A549 (cell line): ENCODE data around the gene LRRC4C. TPM values are rescaled to one million over a fixed set of nuclear protein-coding genes. Genes with fewer than 3 reads are reported as not detected.

Source experiments
- ATAC-seq, 2 experiments: fragments of 200-7000 bp in 1 of 2; fragments of >200 bp in 1 of 2; cut with Nextera tagmentation in 1 of 2; cut with Tn5 transposase in 1 of 2; 3 replicates each; pipeline versions ENCODE4 v1.8.0 to v1.9.1; 2018 to 2020; ENCODE audit warnings: mild to moderate bottlenecking in 1 of 2, moderate library complexity in 1 of 2
- CTCF ChIA-PET: fragments of 300-600 bp; sonication (Branson Sonifier 250); formaldehyde crosslinking; extraction: SDS; loops from one replicate; lab custom pipeline; 2021; ENCODE audit warnings: antibody characterized with exemption, inconsistent platforms; lab: Yijun Ruan, JAX
- POLR2A ChIA-PET: fragments of 350-600 bp; formaldehyde crosslinking; extraction: SDS; loops from one replicate; lab custom pipeline; 2021; ENCODE audit warnings: antibody characterized with exemption, inconsistent platforms; lab: Yijun Ruan, JAX
- DNase-seq, 2 experiments: peaks; one replicate each; pipeline versions ENCODE4 v3.0.0 to v3.0.0-alpha.2; 2011 to 2016; ENCODE audit warnings: low read depth in 1 of 2, low spot score in 1 of 2
- FAIRE-seq: peaks from 2 replicates; lab custom pipeline; 2011; peaks lifted over from hg19 to GRCh38; lab: Jason Lieb, UNC
- H3K27ac ChIP-seq, 2 experiments: fragments of >200 bp; sonication (Bioruptor Twin); formaldehyde crosslinking; 3 replicates each; pipeline ENCODE4 v1.5.1; 2016 to 2017
- H3K4me1 ChIP-seq: fragments of >200 bp; sonication (Bioruptor Twin); formaldehyde crosslinking; 3 replicates; pipeline ENCODE4 v1.6.1; 2016
- H3K4me2 ChIP-seq: fragments of >200 bp; sonication (Bioruptor Twin); formaldehyde crosslinking; 3 replicates; pipeline ENCODE4 v1.6.1; 2016
- H3K4me3 ChIP-seq: fragments of >200 bp; sonication (Bioruptor Twin); formaldehyde crosslinking; 3 replicates; pipeline ENCODE4 v1.5.1; 2016
- H3K9me3 ChIP-seq: fragments of >200 bp; sonication (Bioruptor Twin); formaldehyde crosslinking; 3 replicates; pipeline ENCODE4 v1.6.1; 2016
- CEBPB ChIP-seq, 2 experiments: fragments of >200 bp in 1 of 2; sonication (Bioruptor Twin) in 1 of 2; formaldehyde crosslinking in 1 of 2; IDR thresholded peaks; 2 replicates each; pipeline ENCODE4 v1.6.1; 2012 to 2016
- CHD4 ChIP-seq: fragments of 200-600 bp; sonication (generic); IDR thresholded peaks from 2 replicates; pipeline ENCODE4 v1.6.1; 2016; ENCODE audit warnings: antibody characterized with exemption, mild to moderate bottlenecking, borderline replicate concordance
- E2F6 ChIP-seq: IDR thresholded peaks from 2 replicates; pipeline ENCODE4 v1.6.1; 2012; ENCODE audit warnings: low read depth, borderline replicate concordance
- EHF ChIP-seq: fragments of 250-450 bp; sonication (Bioruptor Pico); IDR thresholded peaks from 2 replicates; pipeline ENCODE4 v1.5.0; 2020; ENCODE audit warnings: mild to moderate bottlenecking
- ELK1 ChIP-seq: fragments of 150-350 bp; IDR thresholded peaks from 2 replicates; pipeline ENCODE4 v1.6.1; 2014; ENCODE audit warnings: low read depth, mild to moderate bottlenecking, low read length
- ESRRA ChIP-seq: fragments of 150-350 bp; IDR thresholded peaks from 2 replicates; pipeline ENCODE4 v1.6.1; 2014; ENCODE audit warnings: mild to moderate bottlenecking, low read length, borderline replicate concordance
- HDAC2 ChIP-seq: fragments of 200-600 bp; sonication (generic); IDR thresholded peaks from 2 replicates; pipeline ENCODE4 v1.6.1; 2016
- HES2 ChIP-seq: fragments of >200 bp; sonication (Bioruptor Twin); formaldehyde crosslinking; IDR thresholded peaks from 2 replicates; pipeline ENCODE4 v1.6.1; 2016
- HEYL ChIP-seq: fragments of 250-450 bp; sonication (Bioruptor Pico); IDR thresholded peaks from 2 replicates; pipeline ENCODE4 v1.8.0; 2021; ENCODE audit warnings: mild to moderate bottlenecking, moderate library complexity
- HMGXB4 ChIP-seq: fragments of 250-450 bp; sonication (Bioruptor Pico); IDR thresholded peaks from 2 replicates; pipeline ENCODE4 v1.5.0; 2021; ENCODE audit warnings: mild to moderate bottlenecking, moderate library complexity, borderline replicate concordance
- JUN ChIP-seq, 2 experiments: fragments of >200 bp; sonication (Bioruptor Twin); formaldehyde crosslinking; IDR thresholded peaks; 2 replicates in 1 of 2; 3 replicates in 1 of 2; pipeline ENCODE4 v1.6.1; 2016 to 2017
- JUNB ChIP-seq: fragments of >200 bp; sonication (Bioruptor Twin); formaldehyde crosslinking; IDR thresholded peaks from 2 replicates; pipeline ENCODE4 v1.6.1; 2016
- KDM5A ChIP-seq: fragments of 200-600 bp; sonication (generic); IDR thresholded peaks from 2 replicates; pipeline ENCODE4 v1.6.1; 2016; ENCODE audit warnings: antibody characterized with exemption, mild to moderate bottlenecking
- NFE2L2 ChIP-seq: fragments of 150-350 bp; conservative IDR thresholded peaks from 2 replicates; pipeline ENCODE4 v1.6.1; 2014; ENCODE audit warnings: low read length
- NPAS2 ChIP-seq: fragments of 250-450 bp; sonication (Bioruptor Pico); IDR thresholded peaks from 2 replicates; pipeline ENCODE4 v1.8.0; 2022; ENCODE audit warnings: mild to moderate bottlenecking, moderate library complexity, borderline replicate concordance
- RCOR1 ChIP-seq: fragments of 150-350 bp; IDR thresholded peaks from 2 replicates; pipeline ENCODE4 v1.6.1; 2014; ENCODE audit warnings: antibody characterized with exemption, low read length, low read depth
- REST ChIP-seq: fragments of 200-600 bp; sonication (generic); IDR thresholded peaks from 2 replicates; pipeline ENCODE4 v1.6.1; 2016; ENCODE audit warnings: antibody characterized with exemption, mild to moderate bottlenecking, moderate library complexity
- SREBF2 ChIP-seq: fragments of 450-650 bp; IDR thresholded peaks from 2 replicates; pipeline ENCODE4 v1.6.1; 2014; ENCODE audit warnings: mild to moderate bottlenecking, moderate library complexity
- TP53 ChIP-seq: fragments of 250-450 bp; sonication (Bioruptor Pico); IDR thresholded peaks from 2 replicates; pipeline ENCODE4 v1.5.0; 2021; ENCODE audit warnings: mild to moderate bottlenecking, moderate library complexity
- ZSCAN20 ChIP-seq: fragments of 250-450 bp; sonication (Bioruptor Pico); IDR thresholded peaks from 2 replicates; pipeline ENCODE4 v1.8.0; 2022; ENCODE audit warnings: mild to moderate bottlenecking, moderate library complexity
- WGBS: methylation state at CpG from one replicate; pipeline ENCODE4 v1.1.6; 2017; ENCODE audit errors: missing lambda C conversion rate; 5-methylcytosine and 5-hydroxymethylcytosine counted together
- polyA plus RNA-seq, 4 experiments: library from polyadenylated mRNA; depleted of rRNA in 3 of 4; stranded (reverse); fragments of >200 nt; fragmentation: RNase III in 1 of 4; extraction: RNeasy Plus Mini Kit Qiagen cat#74134 plus additional on column Dnase treatment in 1 of 4; gene quantifications; 2 replicates in 3 of 4; 3 replicates in 1 of 4; pipeline ENCODE4 v1.2.3, GENCODE V29; 2011 to 2017
- TF ChIP-seq, protein P1 (sequence below): fragments of >200 bp; sonication (Bioruptor Twin); formaldehyde crosslinking; IDR thresholded peaks from 3 replicates; pipeline ENCODE4 v1.5.1; 2016

LRRC4C gene
- polyA plus RNA-seq, 2 of the 4 experiments (the other 2 are of a cell fraction), result not detected

DNA sequence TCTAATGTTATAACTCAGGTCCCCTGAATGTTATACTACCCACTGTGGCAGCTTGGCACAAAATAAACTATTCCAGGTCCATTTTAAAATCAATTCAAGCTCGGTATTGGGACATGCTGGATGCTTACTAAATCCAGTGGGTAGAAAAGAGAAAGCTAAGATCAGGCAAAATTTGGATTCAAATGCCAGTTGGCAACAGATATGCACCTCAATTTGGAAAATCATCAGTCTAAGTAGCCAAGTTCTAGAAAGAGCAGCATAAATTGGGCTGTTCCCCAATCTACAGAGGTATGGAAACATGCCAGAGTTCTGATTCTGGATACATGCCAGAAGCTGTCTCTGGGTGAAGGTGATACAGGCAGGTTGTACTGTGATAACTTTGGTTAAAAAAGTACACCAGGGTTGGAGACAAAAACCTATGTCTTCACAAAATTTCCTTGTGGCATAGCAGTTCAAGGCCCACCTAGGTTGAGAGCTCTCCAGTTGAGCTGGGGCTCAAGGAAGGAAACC, 427.8 kb downstream of the LRRC4C start:
- CTCF ChIA-PET, result no interaction called here
- 0% methylated on average over 1 of the region's 1 CpG for WGBS

DNA sequence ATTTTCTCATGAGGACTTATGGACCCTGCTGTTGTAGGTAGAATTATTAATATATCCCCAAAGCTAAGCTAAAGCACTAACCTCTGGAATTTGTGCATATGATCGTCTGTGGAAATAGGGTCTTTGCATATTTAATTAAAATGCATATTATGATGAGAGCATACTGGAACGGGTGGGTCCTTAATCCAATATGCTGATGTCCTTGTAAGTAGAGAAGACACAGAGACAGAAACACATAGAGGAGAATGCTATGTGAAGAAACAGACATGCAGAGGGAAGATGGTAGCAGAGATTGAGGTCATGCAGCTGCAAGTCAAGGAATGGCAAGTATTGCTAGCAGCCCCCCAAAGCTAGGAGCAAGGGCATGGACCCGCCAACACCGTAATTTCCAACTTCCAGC, 439.2 kb downstream of the LRRC4C start:
- Histone ChIP-seq H3K4me3 (no peak overlapping the region), H3K4me2 (no peak overlapping the region), H3K9me3 (no peaks in the 10 kb centered on the region), H3K4me1 (no peaks in the 10 kb centered on the region), H3K27ac (no peak overlapping the region)
- no peak for TF ChIP-seq TP53 (CRISPR knock-in tag)
- TF ChIP-seq ESRRA, result no peak
- TF ChIP-seq ZSCAN20 (CRISPR knock-in tag), result no peak
- no peak for TF ChIP-seq HES2
- TF ChIP-seq CHD4, result no peak
- no peak for TF ChIP-seq JUN (IDR thresholded peaks at IDR 0.05)
- TF ChIP-seq HEYL, result no peak
- TF ChIP-seq CEBPB (IDR thresholded peaks at IDR 0.05), result no peak
- no peak for TF ChIP-seq NPAS2 (CRISPR knock-in tag)
- TF ChIP-seq EHF (CRISPR knock-in tag), result no peak
- TF ChIP-seq, protein P1, sequence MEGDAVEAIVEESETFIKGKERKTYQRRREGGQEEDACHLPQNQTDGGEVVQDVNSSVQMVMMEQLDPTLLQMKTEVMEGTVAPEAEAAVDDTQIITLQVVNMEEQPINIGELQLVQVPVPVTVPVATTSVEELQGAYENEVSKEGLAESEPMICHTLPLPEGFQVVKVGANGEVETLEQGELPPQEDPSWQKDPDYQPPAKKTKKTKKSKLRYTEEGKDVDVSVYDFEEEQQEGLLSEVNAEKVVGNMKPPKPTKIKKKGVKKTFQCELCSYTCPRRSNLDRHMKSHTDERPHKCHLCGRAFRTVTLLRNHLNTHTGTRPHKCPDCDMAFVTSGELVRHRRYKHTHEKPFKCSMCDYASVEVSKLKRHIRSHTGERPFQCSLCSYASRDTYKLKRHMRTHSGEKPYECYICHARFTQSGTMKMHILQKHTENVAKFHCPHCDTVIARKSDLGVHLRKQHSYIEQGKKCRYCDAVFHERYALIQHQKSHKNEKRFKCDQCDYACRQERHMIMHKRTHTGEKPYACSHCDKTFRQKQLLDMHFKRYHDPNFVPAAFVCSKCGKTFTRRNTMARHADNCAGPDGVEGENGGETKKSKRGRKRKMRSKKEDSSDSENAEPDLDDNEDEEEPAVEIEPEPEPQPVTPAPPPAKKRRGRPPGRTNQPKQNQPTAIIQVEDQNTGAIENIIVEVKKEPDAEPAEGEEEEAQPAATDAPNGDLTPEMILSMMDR, result no peak
- no peak for TF ChIP-seq ELK1
- no peak for TF ChIP-seq REST
- no peak for TF ChIP-seq RCOR1
- no peak for TF ChIP-seq JUNB
- WGBS, result 2% methylated on average over 4 of the region's 4 CpGs
- POLR2A ChIA-PET, result no interaction called here
- ATAC-seq (no peak), DNase-seq (no peak), FAIRE-seq (no peak)
- CTCF ChIA-PET, result no interaction called here

More for the DNA sequence above, 427.8 kb downstream of the LRRC4C start:
- FAIRE-seq (no peak), ATAC-seq (no peak), DNase-seq (no peak)
- 0 out of 3 replicates have a peak, but pooled peaks cover 3% of the 10 kb centered on the region for H3K9me3 ChIP-seq
- TF ChIP-seq NPAS2 (CRISPR knock-in tag) (no peak), SREBF2 (no peak), HDAC2 (no peak), NFE2L2 (no peak), HEYL (no peak), KDM5A (no peak), HMGXB4 (CRISPR knock-in tag) (no peak), RCOR1 (no peak), E2F6 (no peak)
- POLR2A ChIA-PET, result no interaction called here
- no peaks in the 10 kb centered on the region for H3K4me1 ChIP-seq
- H3K4me3 ChIP-seq, result no peak overlapping the region
- H3K4me2 ChIP-seq, result no peak overlapping the region
- H3K27ac ChIP-seq, result no peak overlapping the region
